Stimulated activated CD8-positive, alpha-beta memory T cell treated with anti-CD3 and anti-CD28 coated beads, Interleukin-4, amount 100 ng/mL, for 48 hours (primary cell): ENCODE measurements around the gene HS6ST1.

Source experiments
- DNase-seq: peaks from one replicate; pipeline ENCODE4 v3.0.0-alpha.2; 2020

The HS6ST1 gene, protein sequence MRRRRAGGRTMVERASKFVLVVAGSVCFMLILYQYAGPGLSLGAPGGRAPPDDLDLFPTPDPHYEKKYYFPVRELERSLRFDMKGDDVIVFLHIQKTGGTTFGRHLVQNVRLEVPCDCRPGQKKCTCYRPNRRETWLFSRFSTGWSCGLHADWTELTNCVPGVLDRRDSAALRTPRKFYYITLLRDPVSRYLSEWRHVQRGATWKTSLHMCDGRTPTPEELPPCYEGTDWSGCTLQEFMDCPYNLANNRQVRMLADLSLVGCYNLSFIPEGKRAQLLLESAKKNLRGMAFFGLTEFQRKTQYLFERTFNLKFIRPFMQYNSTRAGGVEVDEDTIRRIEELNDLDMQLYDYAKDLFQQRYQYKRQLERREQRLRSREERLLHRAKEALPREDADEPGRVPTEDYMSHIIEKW

GRCh38 chr2:128318776-128319464 is at the start of gene HS6ST1:
Gene HS6ST1, minus strand, starts transcription at chr2:128318868. Its CDS starts 305 bp downstream, at chr2:128318563.
- DNase-seq: peak; percentile 92

GRCh38 chr2:128367601-128368359 is 49.1 kb upstream of the HS6ST1 start:
- DNase-seq: no peak

- DNase-seq: no peak
Observed at GRCh38 chr2:128366713-128367511, 48.2 kb upstream of the HS6ST1 start.

DNA sequence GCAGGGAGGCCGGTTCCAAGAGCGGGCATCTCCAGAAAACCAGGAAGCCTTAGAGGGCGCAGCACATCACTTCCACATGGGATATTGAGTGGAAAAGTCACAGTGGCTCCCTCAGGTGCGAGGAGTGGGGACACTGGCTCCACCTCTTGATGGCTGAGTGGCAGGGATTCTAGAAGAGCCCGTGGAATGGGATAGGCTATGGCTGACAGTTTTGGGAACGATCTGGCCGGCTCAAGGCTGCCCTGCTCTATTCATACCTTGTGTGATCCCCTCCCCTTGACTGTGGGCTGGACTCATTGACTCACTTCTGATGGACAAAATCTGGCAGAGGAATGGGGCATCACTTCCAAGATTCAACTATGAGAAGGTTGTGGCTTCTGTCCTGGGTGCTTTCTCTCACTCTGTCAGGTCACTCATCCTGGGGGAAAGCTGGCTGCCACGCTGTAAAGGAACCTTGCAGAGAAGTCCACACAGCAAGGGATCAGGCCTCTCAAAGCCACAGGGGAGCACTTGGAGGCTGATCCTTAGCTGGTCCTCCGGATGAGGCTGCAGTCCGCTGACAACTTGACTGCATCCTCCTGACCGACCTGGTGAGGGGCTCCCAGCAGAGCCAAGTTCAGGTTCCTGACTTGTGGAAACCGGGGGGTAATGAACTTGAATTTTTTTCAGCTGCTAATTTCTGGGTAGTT is 46.7 kb upstream of the HS6ST1 start:
- DNase-seq: no peak

DNA sequence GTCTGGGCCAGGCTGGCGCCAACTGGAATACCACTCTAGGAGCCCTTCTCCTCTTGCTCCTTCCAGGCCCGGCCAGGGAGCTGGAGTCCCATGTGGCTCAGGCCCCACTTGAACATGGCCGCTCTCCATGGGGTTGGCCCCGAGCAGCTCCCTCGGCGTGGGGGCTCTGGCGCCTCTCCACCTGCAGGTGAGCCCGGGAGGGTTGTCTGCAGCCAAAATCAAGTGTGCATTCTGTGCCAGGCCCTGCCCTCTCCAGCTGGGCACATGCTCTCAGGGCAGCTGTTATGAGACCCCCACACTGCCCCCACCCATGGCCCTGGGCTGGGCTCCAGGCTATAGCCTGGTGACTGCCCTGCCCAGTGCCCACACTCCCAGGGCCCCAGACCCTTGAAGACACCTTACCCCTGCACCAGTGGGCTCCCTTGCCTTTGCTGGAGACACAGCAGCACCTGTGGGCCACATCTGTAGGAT is 45.8 kb upstream of the HS6ST1 start:
- DNase-seq: no peak

DNA sequence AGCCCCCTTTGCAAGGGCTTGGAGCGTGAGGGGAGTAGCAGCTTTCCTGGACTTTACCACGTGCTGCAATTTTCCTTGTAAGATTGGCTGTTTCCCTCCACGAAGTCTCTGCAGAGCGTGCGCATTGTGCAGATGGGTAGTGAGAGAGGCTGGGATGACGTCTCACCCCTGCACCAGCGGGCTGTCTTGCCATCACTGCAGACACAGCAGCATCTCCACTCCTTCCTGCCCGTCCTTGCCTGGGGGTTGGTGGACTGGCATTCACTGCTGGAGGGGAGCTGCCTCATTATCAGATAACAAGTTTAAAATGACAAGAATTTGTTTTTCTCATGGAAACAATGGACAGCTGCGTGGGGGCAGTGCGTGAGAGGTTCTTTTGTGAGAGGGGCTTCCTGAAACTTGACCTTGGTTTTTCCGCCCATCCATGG is 45.3 kb upstream of the HS6ST1 start:
- no peak for DNase-seq

DNA sequence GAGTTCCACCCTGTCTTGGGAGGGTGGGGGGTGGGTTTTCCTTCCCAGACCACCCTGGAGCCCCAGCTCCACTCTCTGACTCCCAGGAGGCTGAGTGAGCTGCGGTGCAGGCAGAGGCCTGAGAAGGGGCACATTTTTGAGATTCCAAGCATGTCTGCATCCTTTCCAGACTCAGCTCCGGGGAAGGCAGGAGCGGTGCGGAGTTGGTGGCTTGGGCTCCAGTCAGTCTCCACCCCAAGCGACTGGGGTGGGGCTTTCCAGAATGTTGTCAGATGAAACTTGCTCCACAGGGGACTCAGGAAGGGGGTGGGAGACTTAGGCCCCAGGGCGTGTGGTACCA is 44.2 kb upstream of the HS6ST1 start:
- DNase-seq: no peak

DNA sequence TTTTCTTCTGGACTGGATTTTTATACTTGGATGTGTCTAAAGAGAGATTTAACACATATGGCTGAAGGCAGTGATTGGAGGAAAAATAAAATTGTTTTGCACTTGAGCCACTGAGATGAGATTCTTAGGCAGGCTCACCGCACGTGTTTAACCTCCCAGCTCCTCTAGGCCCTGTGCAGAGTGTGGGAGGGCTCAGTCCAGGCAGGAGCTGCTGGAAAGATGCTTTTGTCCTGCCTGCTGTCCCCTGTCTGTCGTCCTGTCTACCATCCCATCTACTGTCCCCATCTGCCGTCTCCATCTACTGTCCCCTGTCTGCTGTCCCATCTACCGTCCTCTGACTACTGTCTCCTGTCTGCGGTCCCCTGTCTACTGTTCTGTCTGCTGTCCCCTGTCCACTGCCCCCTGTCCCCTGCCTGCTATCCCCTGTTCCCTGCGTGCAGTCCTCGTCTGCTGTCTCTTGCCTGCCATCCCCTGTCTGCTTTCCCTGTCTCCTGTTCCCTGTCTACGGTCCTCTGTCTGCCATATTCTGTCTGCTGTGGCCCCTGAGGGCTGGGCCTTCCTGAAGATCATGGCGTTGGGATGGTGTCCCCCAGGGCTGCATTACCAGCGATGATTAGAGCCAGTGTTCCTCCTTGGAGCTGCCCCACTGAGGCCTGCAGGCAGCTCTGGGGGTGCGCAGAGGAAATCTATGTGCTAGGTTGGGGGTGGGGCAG is 43.7 kb upstream of the HS6ST1 start:
- DNase-seq: no peak

GRCh38 chr2:128361376-128362131 is 42.9 kb upstream of the HS6ST1 start:
- no peak for DNase-seq

DNA sequence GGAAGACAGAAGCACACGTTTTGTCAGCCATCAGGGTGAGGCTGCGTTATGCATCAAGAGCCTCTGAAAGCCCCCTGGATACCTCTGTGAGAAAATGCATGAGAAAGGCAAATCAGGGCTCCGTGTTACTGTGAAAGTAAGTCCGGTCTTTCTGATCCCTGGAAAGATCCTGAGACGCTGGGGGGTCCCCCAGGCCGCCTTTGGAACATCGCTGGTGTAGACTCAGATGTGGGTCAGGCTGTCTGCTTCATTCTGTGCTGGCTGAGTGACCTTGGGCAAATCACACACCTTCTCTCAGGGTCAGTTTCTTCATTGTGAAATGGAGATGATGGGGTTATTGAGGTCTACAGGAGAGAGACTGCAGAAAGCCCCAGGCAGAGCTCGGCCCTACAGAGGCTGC is 42.0 kb upstream of the HS6ST1 start:
- no peak for DNase-seq

DNA sequence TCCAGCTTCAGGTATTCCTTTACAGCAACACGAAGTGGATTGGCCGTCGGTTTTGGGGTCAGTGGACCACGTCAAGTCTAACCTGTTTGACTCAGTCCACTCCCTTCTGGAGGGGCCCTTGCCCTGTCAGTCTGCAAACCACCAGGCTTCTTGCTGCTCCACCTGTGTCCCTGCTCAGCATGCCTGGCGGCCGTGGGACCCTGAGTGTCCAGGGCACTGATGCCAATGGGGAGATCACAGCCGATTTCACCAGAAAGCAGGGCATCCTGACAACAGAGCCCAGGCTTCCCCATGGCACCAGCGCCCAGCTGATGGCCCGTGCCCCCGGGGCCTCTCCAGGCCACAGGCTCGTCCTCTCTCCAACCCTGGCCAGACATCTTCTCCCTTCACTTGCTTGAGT is 41.2 kb upstream of the HS6ST1 start:
- DNase-seq: peak; percentile 11

DNA sequence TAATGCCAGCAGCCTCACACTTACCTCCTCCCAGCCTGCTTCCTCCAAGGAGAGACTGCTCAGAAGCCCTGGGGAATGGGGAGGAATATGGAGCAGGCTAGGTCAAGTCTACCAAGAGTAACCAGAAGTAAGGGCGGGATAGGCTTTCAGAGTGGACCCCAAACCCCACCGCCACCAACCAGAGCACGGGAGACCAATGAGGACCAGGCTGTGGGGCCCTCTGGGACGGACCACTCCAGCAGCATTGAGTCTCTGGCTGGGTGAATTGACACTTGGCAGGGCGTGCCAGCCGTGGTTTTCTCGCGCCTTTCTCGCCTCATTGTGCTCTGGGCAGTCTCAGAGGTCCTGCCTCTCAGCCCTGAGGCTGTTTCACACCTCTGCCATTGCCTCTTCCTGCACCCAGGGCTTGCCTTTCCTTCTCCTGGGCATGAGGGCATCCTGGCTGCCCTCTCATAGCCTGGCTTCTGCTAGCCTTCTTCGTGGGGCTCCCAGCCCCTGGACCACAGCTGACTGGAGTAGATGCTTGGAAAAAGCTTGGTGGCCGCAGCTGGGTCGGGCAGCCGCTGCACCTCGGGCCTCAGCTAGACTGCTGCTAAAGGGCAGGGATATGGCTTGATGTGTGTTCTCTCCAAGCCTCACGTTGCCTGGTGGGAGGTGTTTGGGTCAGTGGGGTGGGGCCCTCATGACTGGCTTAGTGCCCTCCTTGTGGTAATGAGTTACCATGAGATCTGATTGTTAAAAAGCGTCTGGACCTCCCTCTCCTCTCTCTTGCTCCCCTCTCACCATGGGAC is 40.5 kb upstream of the HS6ST1 start:
- DNase-seq: no peak

DNA sequence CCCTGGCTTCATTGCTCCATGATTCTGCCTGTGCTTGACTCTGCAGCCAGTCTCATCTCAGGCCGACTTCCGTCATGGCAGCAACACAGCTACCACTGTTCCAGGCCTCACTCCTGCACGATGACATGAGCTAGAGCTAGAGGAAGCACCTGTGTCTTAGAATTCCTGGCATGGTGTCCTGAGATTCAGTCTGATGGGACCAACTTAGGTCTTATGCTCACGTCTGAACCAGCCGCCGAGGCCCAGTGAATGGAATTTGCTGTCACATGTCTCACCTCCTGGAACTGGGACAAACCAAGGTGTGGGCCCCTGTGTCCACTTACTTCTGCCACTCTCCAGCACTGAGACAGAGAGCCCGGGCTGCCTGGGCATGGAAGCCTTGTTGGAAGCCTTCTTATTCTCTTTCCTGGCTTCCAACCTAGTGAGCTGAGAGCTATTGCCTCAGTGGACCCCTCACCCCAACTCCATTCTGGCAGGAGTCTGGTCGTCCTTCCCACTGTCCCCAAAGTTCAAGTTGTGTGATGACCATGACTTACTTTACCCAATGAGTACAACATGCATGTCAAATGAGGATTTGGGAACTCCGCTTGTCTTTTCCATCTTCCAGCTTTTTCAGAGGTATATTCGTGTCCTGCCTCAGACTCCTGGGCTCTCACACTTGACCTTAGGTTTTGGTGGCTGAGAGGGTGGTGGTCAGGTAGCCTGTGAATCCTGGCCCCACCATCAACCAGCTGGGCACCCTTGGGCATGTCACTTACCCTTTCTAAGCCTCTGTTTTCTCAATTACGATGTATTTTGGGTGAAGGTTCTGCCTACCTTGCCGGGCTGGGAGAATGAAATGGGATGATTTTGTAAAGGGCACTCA is 39.1 kb upstream of the HS6ST1 start:
- DNase-seq: peak; percentile 4

- no peak for DNase-seq
Observed at GRCh38 chr2:128356127-128356526, 37.5 kb upstream of the HS6ST1 start.

- no peak for DNase-seq
Observed at GRCh38 chr2:128354726-128355470, 36.2 kb upstream of the HS6ST1 start.

- peak; percentile 9 for DNase-seq
Observed at GRCh38 chr2:128354161-128354560, 35.5 kb upstream of the HS6ST1 start.

DNA sequence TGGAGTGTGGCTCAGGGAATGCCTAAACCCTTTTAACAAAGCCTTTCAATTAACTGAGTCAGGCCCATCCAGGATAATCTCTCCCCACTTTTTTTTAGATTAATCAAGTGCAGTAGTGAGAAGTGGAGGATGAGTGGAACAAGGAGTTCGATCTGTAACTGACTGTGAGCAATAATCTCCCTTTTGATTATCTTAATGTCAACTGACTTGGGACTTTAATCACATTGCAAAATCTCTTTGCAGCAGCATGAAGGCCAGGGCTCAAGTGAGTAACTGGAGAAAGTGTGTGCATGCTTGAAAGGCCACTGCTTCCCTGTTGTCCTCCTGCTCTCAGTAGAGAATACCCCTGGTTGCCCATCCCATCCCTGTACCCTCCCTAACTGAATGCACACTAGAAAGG is 32.1 kb upstream of the HS6ST1 start:
- no peak for DNase-seq

GRCh38 chr2:128348701-128349100 is 30.0 kb upstream of the HS6ST1 start:
- DNase-seq: peak; percentile 18
